T-helper 9 cell (primary cell): ENCODE data around the gene VOPP1.
"Not testable (repeated sequence)": the region's sequence is repeated elsewhere in the genome, so short reads cannot be mapped to it uniquely, and the experiment has no call there.

Source experiments
- DNase-seq: peaks from one replicate; pipeline ENCODE4 v3.0.0-alpha.2; 2020

Gene VOPP1

GRCh38 chr7:55527307-55527706, 45.0 kb downstream of the VOPP1 start:
- no peak for DNase-seq

- no peak for DNase-seq
These were observed 45.5 kb downstream of the VOPP1 start for GRCh38 chr7:55526770-55527169.

- no peak for DNase-seq
These were observed 46.0 kb downstream of the VOPP1 start for GRCh38 chr7:55526329-55526728.

GRCh38 chr7:55524558-55525310, 47.6 kb downstream of the VOPP1 start:
- no peak for DNase-seq

- DNase-seq: no peak
These were observed 48.9 kb downstream of the VOPP1 start for GRCh38 chr7:55523366-55523765.

- DNase-seq: no peak
These were observed 50.1 kb downstream of the VOPP1 start for GRCh38 chr7:55521917-55522902.

- DNase-seq: no peak
These were observed 50.8 kb downstream of the VOPP1 start for GRCh38 chr7:55521512-55521911.

GRCh38 chr7:55520426-55521140, 51.7 kb downstream of the VOPP1 start:
- DNase-seq: no peak

- no peak for DNase-seq
These were observed 53.5 kb downstream of the VOPP1 start for GRCh38 chr7:55518836-55519235.

GRCh38 chr7:55517936-55518689, 54.2 kb downstream of the VOPP1 start:
- no peak for DNase-seq

GRCh38 chr7:55517191-55517633, 55.1 kb downstream of the VOPP1 start:
- no peak for DNase-seq

GRCh38 chr7:55516409-55516808, 55.9 kb downstream of the VOPP1 start:
- no peak for DNase-seq

GRCh38 chr7:55515569-55516279, 56.6 kb downstream of the VOPP1 start:
- DNase-seq: no peak

- DNase-seq: no peak
These were observed 57.6 kb downstream of the VOPP1 start for GRCh38 chr7:55514546-55515265.

- DNase-seq: no peak
These were observed 58.4 kb downstream of the VOPP1 start for GRCh38 chr7:55513868-55514267.

- DNase-seq: no peak
These were observed 59.6 kb downstream of the VOPP1 start for GRCh38 chr7:55512635-55513191.

GRCh38 chr7:55510621-55511020, 61.7 kb downstream of the VOPP1 start:
- DNase-seq: no peak

- DNase-seq: not testable (repeated sequence)
These were observed 62.1 kb downstream of the VOPP1 start for GRCh38 chr7:55510206-55510605.

- DNase-seq: no peak
These were observed 63.0 kb downstream of the VOPP1 start for GRCh38 chr7:55509322-55509721.

- DNase-seq: no peak
These were observed 63.9 kb downstream of the VOPP1 start for GRCh38 chr7:55508221-55509011.
